ENCODE results near the gene NFXL1.
"Not testable (repeated sequence)": the region's sequence is repeated elsewhere in the genome, so short reads cannot be mapped to it uniquely, and the experiment has no call there.

Gene NFXL1

GRCh38 chr4:47914220-47914925 lies at the start of gene NFXL1:
TSS of gene NFXL1 (minus strand) at chr4:47914583. CDS start at chr4:47914203, 380 bp downstream.
- peak; percentile 97 for DNase-seq (ENCODE audit: low read depth)

DNA sequence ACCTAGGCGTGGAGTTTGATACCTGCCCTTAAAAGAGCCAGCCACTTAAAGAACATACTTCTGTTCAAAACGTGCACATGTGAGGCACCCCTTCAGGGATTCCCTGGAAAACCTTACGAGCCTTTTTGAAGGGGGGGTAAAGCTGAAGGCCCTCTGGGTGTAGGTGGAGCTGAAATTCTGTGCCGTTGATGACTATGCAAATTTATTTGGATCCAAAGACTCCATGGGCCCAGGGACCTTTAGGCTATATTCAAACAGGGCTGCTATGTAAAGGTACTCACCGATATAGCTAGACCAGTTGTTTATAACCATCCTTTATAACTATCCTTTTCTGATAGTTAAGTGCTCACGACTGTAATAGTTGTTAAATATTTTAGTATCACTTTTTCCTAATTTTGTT lies 40.3 kb upstream of the NFXL1 start:
- DNase-seq (ENCODE audit: low read depth) = no peak

DNA sequence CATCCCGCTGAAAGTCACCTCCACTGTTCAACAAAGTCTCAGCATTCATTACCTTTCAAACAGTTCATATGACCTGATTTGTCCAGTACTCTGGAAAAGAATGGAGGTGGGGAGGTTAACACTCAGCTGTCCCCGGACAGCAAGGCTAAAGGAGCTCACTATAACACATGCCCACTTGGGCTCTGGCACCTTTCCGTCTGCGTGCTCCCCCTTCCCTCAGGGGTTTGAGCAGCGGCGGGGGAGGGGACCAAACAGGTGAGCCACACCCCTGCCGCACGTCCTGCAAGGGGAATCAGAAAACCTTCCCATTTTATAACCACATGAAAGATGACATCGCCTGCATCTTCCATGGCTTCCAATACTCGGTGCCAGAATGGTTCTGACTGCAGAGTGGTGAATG lies 39.9 kb upstream of the NFXL1 start:
- no peak for DNase-seq (ENCODE audit: low read depth)

GRCh38 chr4:47945930-47946726 lies 31.7 kb upstream of the NFXL1 start:
- DNase-seq (ENCODE audit: low read depth) = no peak

GRCh38 chr4:47942081-47942819 lies 27.9 kb upstream of the NFXL1 start:
- no peak for DNase-seq (ENCODE audit: low read depth)

GRCh38 chr4:47939456-47939855 lies 25.1 kb upstream of the NFXL1 start:
- DNase-seq (ENCODE audit: low read depth) = no peak

DNA sequence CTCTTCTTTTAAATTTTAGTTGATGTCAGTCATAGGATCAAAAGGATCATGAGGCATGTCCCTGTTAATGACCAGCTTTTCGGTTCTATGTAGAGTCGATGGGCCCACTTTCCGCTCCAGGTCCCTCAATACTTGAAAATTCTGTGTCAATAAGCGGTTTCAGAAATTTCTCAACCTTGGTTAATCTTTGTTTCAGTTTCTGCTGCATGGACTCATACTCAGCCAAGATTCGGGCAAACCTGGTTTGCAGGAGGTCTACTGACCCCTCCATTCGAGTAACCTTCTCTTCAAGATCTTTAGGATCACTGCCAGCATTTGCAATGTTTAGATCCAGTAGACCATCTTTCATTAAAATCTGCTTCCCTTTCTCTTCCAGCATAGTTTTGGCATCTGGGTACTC lies 22.0 kb upstream of the NFXL1 start:
- DNase-seq (ENCODE audit: low read depth) = no peak

GRCh38 chr4:47933840-47934239 lies 19.5 kb upstream of the NFXL1 start:
- DNase-seq (ENCODE audit: low read depth) = peak; percentile 66

DNA sequence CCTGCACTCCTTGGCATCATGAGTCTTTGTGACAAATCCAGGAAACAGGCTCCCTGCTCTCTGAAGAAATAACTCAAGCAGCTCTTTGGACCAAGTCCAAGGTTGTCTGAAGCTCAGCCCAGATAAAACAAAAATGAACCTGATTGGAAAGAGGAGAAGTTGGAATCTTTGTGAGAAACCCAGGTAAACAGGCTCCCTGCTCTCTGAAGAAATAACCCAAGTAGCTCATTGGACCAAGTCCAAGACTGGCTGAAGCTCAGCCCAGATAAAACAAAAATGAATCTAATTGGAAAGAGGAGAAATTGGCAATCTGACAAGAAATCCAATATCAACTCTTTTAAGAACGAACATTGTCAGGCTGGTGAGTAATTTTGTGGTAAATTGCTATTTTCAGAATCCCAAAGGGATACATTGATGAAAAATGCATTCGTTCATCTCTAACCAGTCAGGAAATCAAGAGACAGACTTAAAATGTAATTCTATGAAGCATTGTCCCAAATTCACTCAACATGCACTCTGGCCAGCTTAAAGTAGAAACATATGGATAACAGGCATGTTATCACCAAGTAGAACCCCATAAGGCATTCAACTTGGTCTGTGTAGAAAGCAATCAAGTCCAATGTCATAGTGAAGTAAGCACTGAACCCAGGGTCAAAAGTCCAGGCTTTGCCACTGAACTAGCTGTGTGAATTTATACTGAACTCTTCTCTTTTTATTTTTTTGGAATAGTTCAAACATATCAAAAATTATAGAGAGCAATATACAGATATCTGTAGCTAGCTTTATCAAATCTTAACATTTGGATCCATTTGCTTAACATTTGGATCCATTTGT lies 16.8 kb upstream of the NFXL1 start:
- DNase-seq (ENCODE audit: low read depth) = peak; percentile 34

GRCh38 chr4:47929682-47930201 lies 15.4 kb upstream of the NFXL1 start:
- DNase-seq (ENCODE audit: low read depth) = no peak

DNA sequence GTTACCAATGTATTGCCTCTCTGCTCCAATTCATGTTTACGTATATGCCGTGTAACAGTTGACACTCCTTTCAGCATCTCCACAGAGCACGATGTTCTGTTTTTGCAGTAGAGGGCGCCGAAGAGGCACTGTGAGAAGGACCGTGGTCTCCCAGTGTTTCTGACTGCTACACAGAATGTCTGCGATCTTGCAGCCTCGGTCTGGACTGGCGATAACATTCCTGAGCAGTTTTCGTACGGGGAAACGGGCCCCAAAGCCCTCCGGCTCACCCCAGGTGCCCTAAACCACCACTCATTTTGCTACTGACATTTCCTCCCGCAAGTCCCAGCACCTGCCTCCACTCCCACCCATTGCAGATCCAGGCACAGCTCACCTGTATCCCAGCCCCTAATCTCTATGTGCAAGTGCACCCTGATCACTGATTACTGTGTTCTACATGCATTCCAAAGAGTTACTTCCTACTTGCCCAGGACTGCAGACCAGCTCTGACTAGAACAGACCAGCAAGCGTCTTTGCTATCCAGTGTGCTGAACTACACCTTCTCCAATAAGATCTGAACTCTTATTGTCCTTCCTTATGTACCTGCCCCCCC lies 12.4 kb upstream of the NFXL1 start:
- DNase-seq (ENCODE audit: low read depth) = peak; percentile 60

- DNase-seq (ENCODE audit: low read depth) = not testable (repeated sequence)
Observed at GRCh38 chr4:47923261-47923608, 8.9 kb upstream of the NFXL1 start.

- not testable (repeated sequence) for DNase-seq (ENCODE audit: low read depth)
Observed at GRCh38 chr4:47922436-47923260, 8.3 kb upstream of the NFXL1 start.

DNA sequence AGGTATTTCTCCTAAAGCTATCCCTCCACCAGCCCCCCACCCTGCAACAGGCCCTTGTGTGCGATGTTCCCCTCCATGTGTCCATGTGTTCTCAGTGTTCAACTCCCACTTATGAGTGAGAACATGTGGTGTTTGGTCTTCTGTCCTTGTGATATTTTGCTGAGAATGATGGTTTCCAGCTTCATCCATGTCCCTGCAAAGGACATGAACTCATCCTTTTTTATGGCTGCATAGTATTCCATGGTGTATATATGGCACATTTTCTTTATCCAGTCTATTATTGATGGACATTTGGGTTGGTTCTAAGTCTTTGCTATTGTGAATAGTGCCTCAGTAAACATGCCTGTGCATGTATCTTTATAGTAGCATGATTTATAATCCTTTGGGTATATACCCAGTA lies 2.8 kb upstream of the NFXL1 start:
- not testable (repeated sequence) for DNase-seq (ENCODE audit: low read depth)

- no peak for DNase-seq (ENCODE audit: low read depth)
Observed at GRCh38 chr4:47915378-47915777, 995 bp upstream of the NFXL1 start.

DNA sequence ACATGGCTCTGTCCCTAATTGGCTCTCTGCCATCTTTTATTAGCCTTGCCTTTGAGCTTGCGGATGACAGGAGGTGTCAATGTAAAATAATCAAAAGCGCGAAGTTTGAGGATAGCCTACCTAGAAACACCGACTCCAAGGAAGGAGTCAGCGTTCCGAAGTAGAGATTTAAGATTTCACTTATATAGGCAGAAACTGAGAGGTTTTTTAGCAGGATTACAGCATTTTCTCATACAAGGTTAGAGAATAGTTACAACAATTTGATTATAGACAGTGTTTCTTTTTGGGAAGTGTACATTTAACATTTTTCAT lies 499 bp upstream of the NFXL1 start:
- no peak for DNase-seq (ENCODE audit: low read depth)

GRCh38 chr4:47913861-47914219 lies 543 bp downstream of the NFXL1 start:
- DNase-seq (ENCODE audit: low read depth) = no peak

DNA sequence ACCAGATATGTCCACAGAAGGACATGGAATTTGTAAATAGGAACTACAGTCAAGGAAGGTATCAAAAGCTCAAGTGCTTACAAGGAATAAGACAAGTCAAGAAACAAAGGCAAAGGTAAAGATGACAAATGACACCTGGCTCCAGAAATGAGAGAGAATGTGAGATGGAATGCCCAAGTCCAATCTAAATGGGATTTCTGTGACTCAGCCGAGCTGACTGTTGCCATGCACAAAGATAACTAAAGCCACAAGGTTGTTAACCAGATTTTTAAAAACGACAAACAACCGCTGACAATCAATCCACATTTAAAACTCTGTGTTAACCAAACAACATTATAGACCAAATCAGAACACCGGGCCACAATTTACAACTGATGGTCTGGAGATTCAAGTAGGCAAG lies 1.1 kb downstream of the NFXL1 start:
- DNase-seq (ENCODE audit: low read depth) = peak; percentile 57

DNA sequence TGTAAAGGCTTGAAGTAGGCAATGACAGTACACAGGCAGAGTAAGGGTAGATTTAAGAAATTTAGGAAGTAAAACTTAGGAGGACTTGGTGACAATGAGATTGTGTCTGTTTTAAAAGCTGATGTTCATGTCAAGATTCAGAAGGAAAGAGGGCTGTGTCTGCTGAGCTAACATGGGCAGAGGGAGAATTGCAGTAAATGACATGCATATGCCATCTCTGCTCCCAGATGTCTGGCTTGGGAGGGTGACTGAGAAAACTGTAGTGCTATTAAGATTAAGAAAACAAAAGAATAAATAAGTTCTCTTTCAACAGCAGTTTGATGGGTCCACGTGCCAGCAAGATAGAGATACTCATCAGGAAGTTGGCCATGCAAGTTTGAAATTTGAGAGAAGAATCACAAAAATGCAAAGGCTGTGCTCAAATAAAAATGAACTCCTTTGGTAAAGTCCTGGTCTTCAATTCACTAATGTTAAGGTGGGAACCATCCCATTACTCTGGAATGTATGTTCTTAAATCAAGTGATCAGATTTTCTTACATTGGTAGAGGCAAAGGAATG lies 7.2 kb downstream of the NFXL1 start:
- no peak for DNase-seq (ENCODE audit: low read depth)

DNA sequence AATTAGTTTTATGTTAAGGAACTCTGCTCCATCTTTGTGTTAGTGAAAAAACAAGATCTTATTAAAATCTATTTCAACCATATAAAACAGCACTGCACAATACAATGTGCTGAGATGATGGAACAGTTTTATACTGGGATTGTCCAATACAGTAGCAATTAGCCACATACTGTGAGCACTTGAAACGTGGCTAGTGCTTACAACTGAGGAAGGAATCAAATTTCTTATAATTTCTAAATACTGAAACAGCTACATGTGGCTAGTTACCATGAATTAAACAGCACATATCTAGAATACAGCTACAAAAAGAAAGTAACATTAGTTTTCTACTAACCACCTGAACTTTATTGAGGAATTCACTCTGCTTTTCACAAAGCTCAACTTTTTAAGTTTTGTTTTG lies 14.7 kb downstream of the NFXL1 start:
- no peak for DNase-seq (ENCODE audit: low read depth)
